Measurements from ENCODE around the gene RIBC1. TPM values are rescaled to one million over a fixed set of nuclear protein-coding genes. Genes with fewer than 3 reads are reported as not detected.

RIBC1 gene
- total RNA-seq, result 0.24 and 1.1 TPM in 2 replicates
- polyA plus RNA-seq, result 0.86 and 1.2 TPM in 2 replicates

GRCh38 chrX:53422861-53423306, at the start of gene RIBC1:
TSS of gene RIBC1 (plus strand) at chrX:53422873. CDS start at chrX:53426277, 3,404 bp downstream.
- WGBS (ENCODE audit: low lambda C conversion rate, missing lambda C conversion rate), result 40% methylated on average over 17 of the region's 17 CpGs
- Histone ChIP-seq H3K4me3 (peak within 1 kb of the TSS; percentile 98), H2AFZ (peak within 1 kb of the TSS; percentile 74), H3K4me2 (peak within 1 kb of the TSS; percentile 89), H3K9me2 (replicated peaks; ENCODE audit: insufficient read depth) (no peaks in the 10 kb centered on the region), H3K9me3 (ENCODE audit: low read depth) (no peaks in the 10 kb centered on the region), H3K79me2 (peaks cover 36% of the 10 kb centered on the region), H3K4me1 (ENCODE audit: insufficient read depth) (peaks cover 5% of the 10 kb centered on the region), H3K36me3 (replicated peaks; ENCODE audit: insufficient read depth, low read depth) (no peaks in the 10 kb centered on the region), H3K27ac (peak within 1 kb of the TSS; percentile 94), H4K20me1 (ENCODE audit: insufficient read depth, poor library complexity, severe bottlenecking) (peaks cover 12% of the 10 kb centered on the region), H3K27me3 (no peaks in the 10 kb centered on the region)
- DNase-seq (ENCODE audit: low spot score), result no peak
- TF ChIP-seq EZH2phosphoT487 (IDR thresholded peaks at IDR 0.05; ENCODE audit: low read depth, severe bottlenecking, unreplicated experiment) (no peak), EZH2 (IDR thresholded peaks at IDR 0.05; ENCODE audit: borderline replicate concordance) (no peak), CTCF (IDR thresholded peaks at IDR 0.05; ENCODE audit: poor library complexity) (no peak)

GRCh38 chrX:53373307-53373706, 49.4 kb upstream of the RIBC1 start:
- no peak overlapping the region for H3K27ac ChIP-seq
- no peaks in the 10 kb centered on the region for H4K20me1 ChIP-seq (ENCODE audit: insufficient read depth, poor library complexity, severe bottlenecking)
- no peaks in the 10 kb centered on the region for H3K27me3 ChIP-seq
- no peaks in the 10 kb centered on the region for H3K9me2 ChIP-seq (replicated peaks; ENCODE audit: insufficient read depth)
- H3K36me3 ChIP-seq (replicated peaks; ENCODE audit: insufficient read depth, low read depth), result no peaks in the 10 kb centered on the region
- H3K79me2 ChIP-seq, result no peaks in the 10 kb centered on the region
- no peaks in the 10 kb centered on the region for H3K4me1 ChIP-seq (ENCODE audit: insufficient read depth)
- no peak overlapping the region for H3K4me3 ChIP-seq
- peaks cover 2% of the 10 kb centered on the region for H3K9me3 ChIP-seq (ENCODE audit: low read depth)
- no peak for DNase-seq (ENCODE audit: low spot score)
- TF ChIP-seq CTCF (IDR thresholded peaks at IDR 0.05; ENCODE audit: poor library complexity) (no peak), EZH2 (IDR thresholded peaks at IDR 0.05; ENCODE audit: borderline replicate concordance) (no peak), EZH2phosphoT487 (IDR thresholded peaks at IDR 0.05; ENCODE audit: low read depth, severe bottlenecking, unreplicated experiment) (no peak)
- 41% methylated on average over 2 of the region's 2 CpGs for WGBS (ENCODE audit: low lambda C conversion rate, missing lambda C conversion rate)
- no peak overlapping the region for H3K4me2 ChIP-seq
- no peak overlapping the region for H2AFZ ChIP-seq

GRCh38 chrX:53374222-53374820, 48.4 kb upstream of the RIBC1 start:
- no peak for DNase-seq (ENCODE audit: low spot score)
- Histone ChIP-seq H3K36me3 (replicated peaks; ENCODE audit: insufficient read depth, low read depth) (no peaks in the 10 kb centered on the region), H2AFZ (no peak overlapping the region), H4K20me1 (ENCODE audit: insufficient read depth, poor library complexity, severe bottlenecking) (no peaks in the 10 kb centered on the region), H3K4me3 (no peak overlapping the region), H3K27me3 (no peaks in the 10 kb centered on the region), H3K27ac (no peak overlapping the region), H3K79me2 (no peaks in the 10 kb centered on the region), H3K4me2 (no peak overlapping the region), H3K4me1 (ENCODE audit: insufficient read depth) (no peaks in the 10 kb centered on the region), H3K9me2 (replicated peaks; ENCODE audit: insufficient read depth) (no peaks in the 10 kb centered on the region), H3K9me3 (ENCODE audit: low read depth) (peaks cover 2% of the 10 kb centered on the region)
- WGBS (ENCODE audit: low lambda C conversion rate, missing lambda C conversion rate), result 82% methylated on average over 7 of the region's 7 CpGs
- TF ChIP-seq CTCF (IDR thresholded peaks at IDR 0.05; ENCODE audit: poor library complexity) (no peak), EZH2 (IDR thresholded peaks at IDR 0.05; ENCODE audit: borderline replicate concordance) (no peak), EZH2phosphoT487 (IDR thresholded peaks at IDR 0.05; ENCODE audit: low read depth, severe bottlenecking, unreplicated experiment) (no peak)
